Smooth muscle cell (in vitro differentiated cells): ENCODE results near the gene CHRNB4. TPM values are rescaled to one million over a fixed set of nuclear protein-coding genes. Genes with fewer than 3 reads are reported as not detected.

Source experiments
- DNase-seq: peaks from one replicate; lab custom pipeline; 2025; ENCODE audit not compliant: unreplicated experiment; lab: John Stamatoyannopoulos, UW
- H2AFZ ChIP-seq: fragments of 200-600 bp; sonication (generic); 2 replicates; pipeline ENCODE4 v1.6.0; 2016; ENCODE audit warnings: antibody characterized with exemption, low read depth, mild to moderate bottlenecking
- H3F3A ChIP-seq: fragments of 200-600 bp; sonication (generic); 2 replicates; pipeline ENCODE4 v1.6.0; 2017; ENCODE audit warnings: antibody characterized with exemption, low read depth
- H3K27ac ChIP-seq: fragments of 200-600 bp; sonication (generic); 2 replicates; pipeline ENCODE4 v1.5.1; 2016; ENCODE audit warnings: low read depth, mild to moderate bottlenecking
- H3K27me3 ChIP-seq: fragments of 200-600 bp; sonication (generic); 2 replicates; pipeline ENCODE4 v1.6.1; 2016; ENCODE audit warnings: low read depth, mild to moderate bottlenecking
- H3K36me3 ChIP-seq: fragments of 200-600 bp; sonication (generic); 2 replicates; pipeline ENCODE4 v1.5.1; 2016; ENCODE audit warnings: low read depth
- H3K4me1 ChIP-seq: fragments of 200-600 bp; sonication (generic); 2 replicates; pipeline ENCODE4 v1.5.1; 2016; ENCODE audit warnings: low read depth
- H3K4me2 ChIP-seq: fragments of 200-600 bp; sonication (generic); 2 replicates; pipeline ENCODE4 v1.6.0; 2016; ENCODE audit warnings: mild to moderate bottlenecking
- H3K4me3 ChIP-seq: fragments of 200-600 bp; sonication (generic); 2 replicates; pipeline ENCODE4 v1.5.1; 2016; ENCODE audit warnings: mild to moderate bottlenecking
- H3K79me2 ChIP-seq: fragments of 200-600 bp; sonication (generic); 2 replicates; pipeline ENCODE4 v1.6.0; 2016; ENCODE audit warnings: low read depth, mild to moderate bottlenecking
- H3K9ac ChIP-seq: fragments of 200-600 bp; sonication (generic); 2 replicates; pipeline ENCODE4 v1.6.0; 2016; ENCODE audit warnings: low read depth
- H3K9me3 ChIP-seq: fragments of 200-600 bp; sonication (generic); replicated peaks from 2 replicates; pipeline ENCODE4 v1.5.1; 2016; ENCODE audit warnings: low read depth
- H4K20me1 ChIP-seq: fragments of 200-600 bp; sonication (generic); 2 replicates; pipeline ENCODE4 v1.6.0; 2016; ENCODE audit warnings: low read depth
- CTCF ChIP-seq: fragments of 200-600 bp; sonication (generic); IDR thresholded peaks from 2 replicates; pipeline ENCODE4 v1.5.1; 2017; ENCODE audit warnings: borderline replicate concordance, mild to moderate bottlenecking, antibody characterized with exemption; ENCODE audit not compliant: insufficient read depth, poor library complexity, severe bottlenecking
- WGBS: methylation state at CpG from one replicate; pipeline ENCODE4 v1.1.7; 2016; ENCODE audit warnings: low lambda C conversion rate; 5-methylcytosine and 5-hydroxymethylcytosine counted together
- polyA plus RNA-seq: library from polyadenylated mRNA; unstranded; fragments of >200 nt; fragmentation: Nextera tagmentation; extraction: Ambion mirVana; gene quantifications from 2 replicates; pipeline ENCODE4 v1.2.1, GENCODE V29; 2016
- total RNA-seq: library from RNA; depleted of rRNA; stranded (reverse); fragments of >200 nt; gene quantifications from 2 replicates; pipeline ENCODE4 v1.2.3, GENCODE V29; 2014

Gene CHRNB4
- total and polyA plus RNA-seq, 2 experiments from 2014 or later: not detected

GRCh38 chr15:78623786-78624497 is 17.1 kb downstream of the CHRNB4 start:
- WGBS: 84% methylated on average over 7 of the region's 7 CpGs
- Histone ChIP-seq H3K27me3 (peaks cover 94% of the 10 kb centered on the region), H2AFZ (no peak overlapping the region)

GRCh38 chr15:78621810-78622402 is 19.1 kb downstream of the CHRNB4 start:
- Histone ChIP-seq H4K20me1 (no peaks in the 10 kb centered on the region), H3K4me1 (peaks cover 6% of the 10 kb centered on the region), H3K79me2 (no peaks in the 10 kb centered on the region), H3K4me3 (no peak overlapping the region), H3K27ac (no peak overlapping the region), H3K4me2 (no peak overlapping the region), H3K36me3 (no peaks in the 10 kb centered on the region), H2AFZ (no peak overlapping the region), H3K9ac (no peak overlapping the region), H3K27me3 (peaks cover 79% of the 10 kb centered on the region), H3F3A (no peaks in the 10 kb centered on the region), H3K9me3 (no peaks in the 10 kb centered on the region)
- no peak for DNase-seq
- no peak for TF ChIP-seq CTCF
- 71% methylated on average over 10 of the region's 10 CpGs for WGBS

More at GRCh38 chr15:78623786-78624497, 17.1 kb downstream of the CHRNB4 start:
- Histone ChIP-seq H3K4me1 (peaks cover 6% of the 10 kb centered on the region), H3K79me2 (no peaks in the 10 kb centered on the region), H3K36me3 (no peaks in the 10 kb centered on the region), H3K4me2 (no peak overlapping the region), H3K9me3 (no peaks in the 10 kb centered on the region), H3K27ac (no peak overlapping the region), H4K20me1 (no peaks in the 10 kb centered on the region), H3K4me3 (no peak overlapping the region), H3K9ac (no peak overlapping the region), H3F3A (no peaks in the 10 kb centered on the region)
- no peak for DNase-seq
- no peak for TF ChIP-seq CTCF

- no peak within 1 kb of the TSS for H3K27ac ChIP-seq
- H4K20me1 ChIP-seq: no peaks in the 10 kb centered on the region
- TF ChIP-seq CTCF: no peak
- no peaks in the 10 kb centered on the region for H3K79me2 ChIP-seq
- H3K4me2 ChIP-seq: peak within 1 kb of the TSS; percentile 85
- H3K4me1 ChIP-seq: peaks cover 6% of the 10 kb centered on the region
- H3K4me3 ChIP-seq: peak within 1 kb of the TSS; percentile 45
- H3K27me3 ChIP-seq: peaks cover 70% of the 10 kb centered on the region
- no peaks in the 10 kb centered on the region for H3F3A ChIP-seq
- H3K36me3 ChIP-seq: no peaks in the 10 kb centered on the region
- H3K9ac ChIP-seq: no peak within 1 kb of the TSS
- no peak for DNase-seq
- H2AFZ ChIP-seq: no peak within 1 kb of the TSS
- WGBS: 3% methylated on average over 70 of the region's 102 CpGs
- no peaks in the 10 kb centered on the region for H3K9me3 ChIP-seq
These were observed 20.2 kb downstream of the CHRNB4 start, which contains the start of gene CHRNA3 for GRCh38 chr15:78620527-78621421. Gene CHRNA3, minus strand, starts transcription at chr15:78620996. Its CDS starts 202 bp downstream, at chr15:78620794.
